ENCODE results near the gene CBLN3.
A peak's percentile ranks its signal among the peaks of the same experiment; 100 is the strongest.
"Not testable (repeated sequence)": the region's sequence is repeated elsewhere in the genome, so short reads cannot be mapped to it uniquely, and the experiment has no call there.

CBLN3 gene

GRCh38 chr14:24429395-24430142 is at the start of gene CBLN3, which contains the start of gene KHNYN:
TSS of gene CBLN3 (minus strand) at chr14:24429668. CDS start at chr14:24429054, 614 bp downstream.
TSS of gene KHNYN (plus strand) at chr14:24429954. CDS start at chr14:24430731, 777 bp downstream.
- DNase-seq: peak; percentile 87

- DNase-seq: no peak
These were observed 45.8 kb upstream of the CBLN3 start for GRCh38 chr14:24475261-24475660.

GRCh38 chr14:24473211-24473610 is 43.7 kb upstream of the CBLN3 start:
- DNase-seq: no peak

GRCh38 chr14:24470450-24470849 is 41.0 kb upstream of the CBLN3 start:
- DNase-seq: not testable (repeated sequence)

- DNase-seq: no peak
These were observed 36.3 kb upstream of the CBLN3 start for GRCh38 chr14:24465805-24466204.

- DNase-seq: no peak
These were observed 35.9 kb upstream of the CBLN3 start for GRCh38 chr14:24465368-24465767.

GRCh38 chr14:24463884-24464785 is 34.7 kb upstream of the CBLN3 start:
- no peak for DNase-seq

GRCh38 chr14:24463017-24463883 is 33.8 kb upstream of the CBLN3 start:
- DNase-seq: no peak

- no peak for DNase-seq
These were observed 31.9 kb upstream of the CBLN3 start for GRCh38 chr14:24461336-24461735.

- no peak for DNase-seq
These were observed 29.9 kb upstream of the CBLN3 start for GRCh38 chr14:24459331-24459730.

- no peak for DNase-seq
These were observed 29.3 kb upstream of the CBLN3 start for GRCh38 chr14:24458736-24459135.

- DNase-seq: no peak
These were observed 27.5 kb upstream of the CBLN3 start for GRCh38 chr14:24456980-24457379.

- DNase-seq: not testable (repeated sequence)
These were observed 21.4 kb upstream of the CBLN3 start for GRCh38 chr14:24450828-24451227.

GRCh38 chr14:24443053-24443665 is 13.7 kb upstream of the CBLN3 start:
- no peak for DNase-seq

GRCh38 chr14:24442240-24443052 is 13.0 kb upstream of the CBLN3 start, which contains the start of gene SDR39U1:
TSS of gene SDR39U1 (minus strand) at chr14:24442776. CDS start at chr14:24442769, 7 bp downstream.
- peak; percentile 92 for DNase-seq

- DNase-seq: no peak
These were observed 12.4 kb upstream of the CBLN3 start for GRCh38 chr14:24441904-24442239.

- no peak for DNase-seq
These were observed 12.0 kb upstream of the CBLN3 start for GRCh38 chr14:24441485-24441884.

- DNase-seq: no peak
These were observed 11.3 kb upstream of the CBLN3 start for GRCh38 chr14:24440606-24441399.

- no peak for DNase-seq
These were observed 10.6 kb upstream of the CBLN3 start for GRCh38 chr14:24439830-24440605.

- DNase-seq: no peak
These were observed 9.8 kb upstream of the CBLN3 start for GRCh38 chr14:24439257-24439656.

Measured in stimulated activated CD4-positive, alpha-beta T cell treated with anti-CD3 and anti-CD28 coated beads, Interleukin-4, amount 100 ng/mL, for 1 hour (primary cell).